ENCODE measurements around the gene CEACAM16. TPM values are rescaled to one million over a fixed set of nuclear protein-coding genes. Genes with fewer than 3 reads are reported as not detected.
A peak's percentile ranks its signal among the peaks of the same experiment; 100 is the strongest.

The CEACAM16 gene
- total and polyA plus RNA-seq, 4 donors: not detected

DNA sequence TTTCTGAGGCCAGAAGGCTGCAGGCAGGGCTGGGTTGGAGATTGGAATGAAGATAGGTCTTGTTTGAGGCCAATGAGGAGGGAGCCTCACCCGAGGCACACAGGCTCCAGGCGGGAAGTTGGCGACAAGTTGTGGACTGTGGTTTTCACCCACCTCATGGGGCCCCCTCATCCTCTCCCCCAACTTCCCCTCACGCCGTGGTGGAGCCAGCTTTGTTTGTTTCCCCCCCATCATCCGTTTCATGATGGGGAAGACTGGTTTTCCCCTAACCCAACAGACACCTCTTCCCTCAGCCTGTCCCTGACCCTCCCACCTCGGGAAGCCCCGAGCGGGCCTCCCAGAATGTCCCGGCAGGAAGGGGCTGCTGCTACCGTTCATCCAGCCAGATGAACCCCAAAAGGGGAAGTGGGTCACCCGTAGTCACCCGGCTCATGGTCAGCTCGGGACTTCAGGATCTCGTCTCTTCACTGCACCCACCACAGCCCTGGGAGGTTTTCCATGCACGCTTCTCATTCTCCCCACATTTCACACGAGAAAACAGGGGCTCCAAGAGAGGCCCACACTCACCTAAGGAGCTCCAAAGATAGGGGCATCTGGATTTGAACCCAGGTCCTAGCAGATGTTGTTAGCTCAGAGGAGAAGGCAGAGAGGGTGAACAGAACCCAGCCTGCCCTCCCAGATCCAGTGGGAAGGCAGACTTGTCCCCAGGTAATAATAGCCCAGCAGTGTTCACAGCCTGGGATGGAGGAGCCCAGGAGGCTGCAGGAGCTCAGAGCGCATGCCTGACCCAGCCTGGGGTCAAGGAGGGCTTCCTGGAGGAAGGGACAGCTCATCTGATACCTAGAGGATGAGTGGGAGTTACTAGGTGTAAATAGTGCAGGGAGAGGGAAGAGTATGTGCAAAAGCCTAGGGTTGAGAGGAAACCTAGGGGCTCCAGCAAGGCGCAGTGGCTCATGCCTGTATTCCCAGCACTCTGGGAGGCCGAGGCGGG lies 23.5 kb downstream of the CEACAM16 start:
- Histone ChIP-seq H3K4me1 (ENCODE audit: control insufficient read depth, insufficient read depth, low read length) (peaks cover 12% of the 10 kb centered on the region), H3K27ac (ENCODE audit: low read depth, low read length) (no peak overlapping the region), H3K4me3 (ENCODE audit: low read depth, low read length) (no peak overlapping the region), H3K36me3 (ENCODE audit: control insufficient read depth, insufficient read depth, low read length) (no peaks in the 10 kb centered on the region), H3K9me3 (ENCODE audit: control insufficient read depth, insufficient read depth, low read length) (no peaks in the 10 kb centered on the region), H3K27me3 (ENCODE audit: control insufficient read depth, insufficient read depth, low read length) (peaks cover 6% of the 10 kb centered on the region)
- no peak for DNase-seq (ENCODE audit: low read depth in 4 of 6, low spot score in 6 of 6)
- 72% methylated on average over 18 of the region's 21 CpGs for WGBS (ENCODE audit: insufficient coverage)

DNA sequence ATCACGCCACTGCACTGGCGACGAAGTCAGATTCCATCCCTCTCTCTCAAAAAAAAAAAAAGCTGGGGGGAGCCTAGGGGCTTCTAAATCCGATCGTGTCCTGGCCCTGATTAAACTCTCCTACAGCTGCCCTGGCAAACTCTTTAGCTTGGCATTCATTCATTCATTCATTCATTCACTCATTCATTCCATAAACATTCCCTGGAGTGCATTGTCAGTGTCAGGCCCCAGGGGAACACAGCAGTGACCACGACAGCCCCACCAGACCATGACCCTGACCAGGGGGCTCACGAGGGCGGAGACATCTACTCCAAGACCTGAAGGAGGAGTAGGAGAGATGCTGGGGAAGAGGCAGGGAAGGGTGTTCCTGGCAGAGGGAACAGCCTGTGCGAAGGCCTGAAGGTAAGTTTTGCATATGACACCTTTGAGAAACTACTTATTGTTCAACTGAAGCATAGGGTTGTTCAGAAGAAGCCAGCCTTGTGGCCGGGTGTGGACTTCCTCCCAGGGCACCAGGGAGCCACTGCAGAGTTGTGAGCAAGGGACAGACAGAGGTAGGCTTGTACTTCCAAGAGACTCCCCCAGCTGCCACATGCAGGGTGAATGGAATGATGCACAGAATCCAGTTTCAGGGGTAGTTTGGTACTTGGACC lies 24.5 kb downstream of the CEACAM16 start:
- H3K9me3 ChIP-seq (ENCODE audit: control insufficient read depth, insufficient read depth, low read length): no peaks in the 10 kb centered on the region
- H3K4me3 ChIP-seq (ENCODE audit: low read depth, low read length): no peak overlapping the region
- H3K27ac ChIP-seq (ENCODE audit: low read depth, low read length): no peak overlapping the region
- WGBS (ENCODE audit: insufficient coverage): 63% methylated on average over 5 of the region's 10 CpGs
- peaks cover 10% of the 10 kb centered on the region for H3K4me1 ChIP-seq (ENCODE audit: control insufficient read depth, insufficient read depth, low read length)
- peaks cover 6% of the 10 kb centered on the region for H3K27me3 ChIP-seq (ENCODE audit: control insufficient read depth, insufficient read depth, low read length)
- DNase-seq (ENCODE audit: low read depth in 4 of 6, low spot score in 6 of 6): no peak
- no peaks in the 10 kb centered on the region for H3K36me3 ChIP-seq (ENCODE audit: control insufficient read depth, insufficient read depth, low read length)

DNA sequence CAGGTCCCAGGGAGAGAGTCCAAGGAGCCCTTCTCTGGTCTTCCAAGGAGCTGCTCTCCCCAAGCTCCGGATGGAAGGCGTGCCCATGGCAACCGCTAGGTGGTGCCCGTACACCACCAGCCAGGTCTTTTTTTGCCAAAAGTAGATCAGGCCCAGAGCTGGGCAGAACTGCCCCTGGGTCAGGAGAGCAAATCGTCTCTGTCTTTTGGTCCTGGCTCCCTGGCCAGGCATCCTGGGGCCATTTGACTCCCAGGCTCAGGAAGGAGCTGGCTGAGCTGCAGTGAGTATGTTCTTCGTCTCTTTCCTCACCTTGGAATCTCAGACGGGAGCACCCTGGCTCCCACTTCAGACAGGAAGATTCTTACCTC lies 25.0 kb downstream of the CEACAM16 start:
- whole genome bisulfite sequencing (ENCODE audit: insufficient coverage): 19% methylated on average over 7 of the region's 7 CpGs
- Histone ChIP-seq H3K4me3 (ENCODE audit: low read depth, low read length) (no peak overlapping the region), H3K4me1 (ENCODE audit: control insufficient read depth, insufficient read depth, low read length) (peaks cover 5% of the 10 kb centered on the region), H3K27ac (ENCODE audit: low read depth, low read length) (no peak overlapping the region), H3K9me3 (ENCODE audit: control insufficient read depth, insufficient read depth, low read length) (no peaks in the 10 kb centered on the region), H3K27me3 (ENCODE audit: control insufficient read depth, insufficient read depth, low read length) (peaks cover 6% of the 10 kb centered on the region), H3K36me3 (ENCODE audit: control insufficient read depth, insufficient read depth, low read length) (no peaks in the 10 kb centered on the region)
- peak in 5 of 6 donors; percentile 32 to 87 (median 53) for DNase-seq (ENCODE audit: low read depth in 4 of 6, low spot score in 6 of 6)

DNA sequence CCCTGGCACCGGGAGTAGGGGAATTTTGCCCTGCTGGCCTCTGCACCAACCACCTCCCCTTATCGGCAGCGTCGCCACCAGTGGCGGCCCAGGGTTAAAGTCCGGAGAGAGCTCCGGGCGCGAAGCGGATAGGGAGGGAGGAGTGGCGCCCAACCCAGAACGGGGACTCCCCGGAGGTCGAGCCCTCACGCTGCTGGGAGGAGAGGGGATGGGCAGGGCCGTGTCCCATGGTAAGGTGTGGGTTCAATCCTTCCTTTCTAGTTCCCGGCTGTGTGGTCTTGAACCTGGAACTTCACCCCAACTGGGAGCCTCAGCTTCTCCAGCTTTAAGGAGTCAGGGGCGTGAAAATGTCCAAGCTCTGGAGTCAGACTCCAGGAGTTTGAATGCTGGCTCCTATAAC lies 26.3 kb downstream of the CEACAM16 start:
- 21% methylated on average over 7 of the region's 18 CpGs for WGBS (ENCODE audit: insufficient coverage)
- no peaks in the 10 kb centered on the region for H3K4me1 ChIP-seq (ENCODE audit: control insufficient read depth, insufficient read depth, low read length)
- no peaks in the 10 kb centered on the region for H3K36me3 ChIP-seq (ENCODE audit: control insufficient read depth, insufficient read depth, low read length)
- no peak overlapping the region for H3K27ac ChIP-seq (ENCODE audit: low read depth, low read length)
- DNase-seq (ENCODE audit: low read depth in 4 of 6, low spot score in 6 of 6): no peak
- H3K9me3 ChIP-seq (ENCODE audit: control insufficient read depth, insufficient read depth, low read length): no peaks in the 10 kb centered on the region
- no peak overlapping the region for H3K4me3 ChIP-seq (ENCODE audit: low read depth, low read length)
- peaks cover 6% of the 10 kb centered on the region for H3K27me3 ChIP-seq (ENCODE audit: control insufficient read depth, insufficient read depth, low read length)

DNA sequence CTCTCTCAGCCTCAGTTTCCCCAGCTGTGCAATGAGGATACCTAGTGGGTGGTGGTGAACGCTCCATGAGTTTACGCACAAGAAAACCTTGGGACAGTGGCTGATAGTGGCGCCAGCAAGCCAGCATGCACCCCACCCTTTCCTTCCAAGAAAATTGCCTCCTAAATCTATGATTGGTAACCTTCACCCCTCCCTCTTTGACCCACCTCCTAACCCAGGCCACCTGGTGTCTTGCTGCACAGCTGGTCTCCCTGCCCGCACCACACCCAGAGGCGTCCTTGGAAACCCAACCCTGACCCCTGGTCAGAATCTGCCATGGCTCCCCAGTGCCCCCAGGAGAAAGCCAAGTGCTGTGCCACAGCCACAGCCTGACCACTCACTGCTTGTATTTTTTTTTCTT lies 26.7 kb downstream of the CEACAM16 start:
- Histone ChIP-seq H3K27me3 (ENCODE audit: control insufficient read depth, insufficient read depth, low read length) (peaks cover 6% of the 10 kb centered on the region), H3K4me1 (ENCODE audit: control insufficient read depth, insufficient read depth, low read length) (no peaks in the 10 kb centered on the region)
- 79% methylated on average over 5 of the region's 5 CpGs for WGBS (ENCODE audit: insufficient coverage)

DNA sequence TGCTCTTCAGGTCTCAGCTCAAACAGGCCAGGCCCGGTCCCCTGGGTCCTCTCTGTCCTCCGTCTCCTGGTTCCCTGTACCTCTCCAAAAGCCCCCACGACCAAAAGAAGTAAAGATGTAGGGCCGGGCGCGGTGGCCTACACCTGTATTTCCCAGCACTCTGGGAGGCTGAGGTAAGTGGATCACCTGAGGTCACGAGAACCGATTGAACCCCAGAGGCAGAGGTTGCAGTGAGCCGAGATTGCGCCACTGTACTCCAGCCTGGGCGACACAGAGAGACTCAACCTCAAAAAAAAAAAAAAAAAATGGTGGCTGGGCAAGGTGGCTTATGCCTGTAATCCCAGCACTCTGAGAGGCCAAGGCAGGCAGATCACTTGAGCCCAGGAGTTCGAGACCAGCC lies 27.5 kb downstream of the CEACAM16 start:
- Histone ChIP-seq H3K27me3 (ENCODE audit: control insufficient read depth, insufficient read depth, low read length) (peaks cover 6% of the 10 kb centered on the region), H3K9me3 (ENCODE audit: control insufficient read depth, insufficient read depth, low read length) (no peaks in the 10 kb centered on the region), H3K27ac (ENCODE audit: low read depth, low read length) (no peak overlapping the region), H3K4me1 (ENCODE audit: control insufficient read depth, insufficient read depth, low read length) (no peaks in the 10 kb centered on the region), H3K4me3 (ENCODE audit: low read depth, low read length) (no peak overlapping the region), H3K36me3 (ENCODE audit: control insufficient read depth, insufficient read depth, low read length) (no peaks in the 10 kb centered on the region)
- 93% methylated on average over 11 of the region's 12 CpGs for WGBS (ENCODE audit: insufficient coverage)
- no peak for DNase-seq (ENCODE audit: low read depth in 4 of 6, low spot score in 6 of 6)

More for the DNA sequence above, 26.7 kb downstream of the CEACAM16 start:
- Histone ChIP-seq H3K4me3 (ENCODE audit: low read depth, low read length) (no peak overlapping the region), H3K36me3 (ENCODE audit: control insufficient read depth, insufficient read depth, low read length) (no peaks in the 10 kb centered on the region), H3K27ac (ENCODE audit: low read depth, low read length) (no peak overlapping the region), H3K9me3 (ENCODE audit: control insufficient read depth, insufficient read depth, low read length) (no peaks in the 10 kb centered on the region)
- no peak for DNase-seq (ENCODE audit: low read depth in 4 of 6, low spot score in 6 of 6)

DNA sequence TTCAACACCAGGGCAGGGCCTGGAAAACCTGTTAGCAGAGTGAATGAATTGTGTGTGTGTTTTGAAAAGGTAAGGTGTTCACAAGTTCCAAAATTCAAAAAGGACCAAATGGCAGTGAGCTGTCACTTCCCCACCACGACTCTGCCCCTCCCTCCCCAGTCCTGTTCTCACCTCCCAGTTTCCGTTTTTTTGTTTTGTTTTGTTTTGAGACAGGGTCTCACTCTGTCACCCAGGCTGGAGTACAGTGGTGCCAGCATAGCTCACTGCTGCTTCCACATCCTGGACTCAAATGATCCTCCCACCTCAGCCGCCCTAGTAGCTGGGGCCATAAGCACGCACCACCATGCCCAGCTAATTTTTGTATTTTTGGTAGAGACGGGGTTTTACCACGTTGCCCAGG lies 29.2 kb downstream of the CEACAM16 start:
- no peaks in the 10 kb centered on the region for H3K9me3 ChIP-seq (ENCODE audit: control insufficient read depth, insufficient read depth, low read length)
- H3K4me3 ChIP-seq (ENCODE audit: low read depth, low read length): no peak overlapping the region
- H3K36me3 ChIP-seq (ENCODE audit: control insufficient read depth, insufficient read depth, low read length): no peaks in the 10 kb centered on the region
- no peaks in the 10 kb centered on the region for H3K4me1 ChIP-seq (ENCODE audit: control insufficient read depth, insufficient read depth, low read length)
- DNase-seq (ENCODE audit: low read depth in 4 of 6, low spot score in 6 of 6): no peak
- no peak overlapping the region for H3K27ac ChIP-seq (ENCODE audit: low read depth, low read length)
- 90% methylated on average over 2 of the region's 6 CpGs for WGBS (ENCODE audit: insufficient coverage)
- peaks cover 6% of the 10 kb centered on the region for H3K27me3 ChIP-seq (ENCODE audit: control insufficient read depth, insufficient read depth, low read length)

DNA sequence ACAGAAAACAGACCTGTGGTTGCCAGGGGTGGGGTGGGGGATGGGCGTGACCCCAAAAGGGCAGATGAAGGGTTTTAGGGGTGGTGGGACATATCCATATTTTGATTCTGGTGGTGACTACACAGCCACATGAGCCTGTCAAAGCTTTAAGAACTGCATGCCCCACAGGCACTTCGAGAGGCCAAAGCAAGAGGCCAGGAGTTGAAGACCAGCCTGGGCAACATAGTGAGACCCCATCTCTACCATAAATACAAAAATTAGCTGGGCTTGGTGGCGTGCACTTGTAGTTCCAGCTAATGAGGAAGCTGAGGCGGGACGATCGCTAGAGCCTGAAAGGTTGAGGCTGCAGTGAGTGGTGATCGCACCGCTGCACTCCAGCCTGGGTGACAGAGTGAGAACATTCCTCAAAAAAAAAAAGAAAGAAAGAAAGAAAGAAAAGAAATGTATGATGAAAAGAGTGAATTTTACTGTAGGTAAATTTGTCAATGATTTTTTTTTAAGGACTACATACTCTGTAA lies 30.6 kb downstream of the CEACAM16 start:
- DNase-seq (ENCODE audit: low read depth in 4 of 6, low spot score in 6 of 6): no peak
- Histone ChIP-seq H3K27me3 (ENCODE audit: control insufficient read depth, insufficient read depth, low read length) (peaks cover 6% of the 10 kb centered on the region), H3K4me3 (ENCODE audit: low read depth, low read length) (no peak overlapping the region), H3K36me3 (ENCODE audit: control insufficient read depth, insufficient read depth, low read length) (no peaks in the 10 kb centered on the region), H3K9me3 (ENCODE audit: control insufficient read depth, insufficient read depth, low read length) (no peaks in the 10 kb centered on the region), H3K27ac (ENCODE audit: low read depth, low read length) (no peak overlapping the region), H3K4me1 (ENCODE audit: control insufficient read depth, insufficient read depth, low read length) (no peaks in the 10 kb centered on the region)
- 89% methylated on average over 7 of the region's 8 CpGs for WGBS (ENCODE audit: insufficient coverage)

DNA sequence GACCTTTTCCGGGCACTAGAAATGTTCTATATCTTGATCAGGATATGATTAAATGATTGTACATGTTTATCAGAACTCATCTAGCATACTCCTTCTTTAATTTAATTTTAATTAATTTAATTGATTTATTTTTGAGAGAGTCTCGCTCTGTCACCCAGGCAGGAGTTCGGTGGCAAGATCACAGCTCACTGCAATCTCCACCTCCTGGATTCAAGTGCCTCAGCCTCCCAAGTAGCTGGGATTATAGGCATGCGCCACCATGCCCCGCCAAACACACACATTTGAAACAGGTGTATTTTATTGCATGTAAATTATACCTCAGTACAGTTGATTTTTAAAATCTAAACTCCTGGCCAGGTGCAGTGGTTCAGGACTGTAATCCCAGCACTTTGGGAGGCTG lies 32.1 kb downstream of the CEACAM16 start:
- 80% methylated on average over 1 of the region's 5 CpGs for WGBS (ENCODE audit: insufficient coverage)
- Histone ChIP-seq H3K9me3 (ENCODE audit: control insufficient read depth, insufficient read depth, low read length) (no peaks in the 10 kb centered on the region), H3K27ac (ENCODE audit: low read depth, low read length) (no peak overlapping the region), H3K4me1 (ENCODE audit: control insufficient read depth, insufficient read depth, low read length) (no peaks in the 10 kb centered on the region), H3K36me3 (ENCODE audit: control insufficient read depth, insufficient read depth, low read length) (no peaks in the 10 kb centered on the region), H3K27me3 (ENCODE audit: control insufficient read depth, insufficient read depth, low read length) (no peaks in the 10 kb centered on the region), H3K4me3 (ENCODE audit: low read depth, low read length) (no peak overlapping the region)
- DNase-seq (ENCODE audit: low read depth in 4 of 6, low spot score in 6 of 6): no peak

Data from spinal cord (tissue), 10 donors.